RWPE2 (cell line): Measurements from ENCODE around the gene TRIM7.
"Not testable (repeated sequence)": the region's sequence is repeated elsewhere in the genome, so short reads cannot be mapped to it uniquely, and the experiment has no call there.

ENCODE experiments used
- ATAC-seq: fragments of 200-7000 bp; cut with Tn5 transposase; 3 replicates; pipeline ENCODE4 v1.9.1; 2021; ENCODE audit warnings: low read depth
- DNase-seq: peaks from one replicate; pipeline ENCODE4 v3.0.0-alpha.2; 2020; ENCODE audit warnings: low spot score
- H3K27ac ChIP-seq: fragments of 450-650 bp; 2 replicates; pipeline ENCODE4 v1.5.1; 2017; ENCODE audit warnings: mild to moderate bottlenecking; ENCODE audit not compliant: poor library complexity, severe bottlenecking
- H3K27me3 ChIP-seq: fragments of 250-450 bp; sonication (Bioruptor Pico); 2 replicates; pipeline ENCODE4 v1.5.1; 2021; ENCODE audit warnings: mild to moderate bottlenecking, moderate library complexity; ENCODE audit not compliant: insufficient read depth, poor library complexity, severe bottlenecking
- H3K36me3 ChIP-seq: fragments of 250-450 bp; sonication (Bioruptor Pico); 2 replicates; pipeline ENCODE4 v1.5.1; 2020; ENCODE audit warnings: low read depth, mild to moderate bottlenecking, moderate library complexity
- H3K4me1 ChIP-seq: fragments of 250-450 bp; sonication (Bioruptor Pico); 2 replicates; pipeline ENCODE4 v1.5.1; 2021; ENCODE audit warnings: mild to moderate bottlenecking, moderate library complexity; ENCODE audit not compliant: insufficient read depth, poor library complexity, severe bottlenecking
- H3K4me3 ChIP-seq: fragments of 250-450 bp; sonication (Bioruptor Pico); 2 replicates; pipeline ENCODE4 v1.5.1; 2021; ENCODE audit warnings: mild to moderate bottlenecking, moderate library complexity; ENCODE audit not compliant: severe bottlenecking
- H3K9me3 ChIP-seq: fragments of 250-450 bp; sonication (Bioruptor Pico); 2 replicates; pipeline ENCODE4 v1.5.1; 2021; ENCODE audit warnings: mild to moderate bottlenecking, moderate library complexity; ENCODE audit not compliant: severe bottlenecking
- CTCF ChIP-seq: fragments of 450-650 bp; IDR thresholded peaks from one replicate; pipeline ENCODE4 v1.5.1; 2017; ENCODE audit warnings: mild to moderate bottlenecking, moderate library complexity; ENCODE audit not compliant: poor library complexity, severe bottlenecking

TRIM7 gene

GRCh38 chr5:181212934-181213333 is 7.9 kb upstream of the TRIM7 start:
- Histone ChIP-seq H3K4me1 (peaks cover 2% of the 10 kb centered on the region), H3K27ac (no peak overlapping the region), H3K9me3 (no peaks in the 10 kb centered on the region), H3K27me3 (no peaks in the 10 kb centered on the region), H3K4me3 (no peak overlapping the region), H3K36me3 (no peaks in the 10 kb centered on the region)
- DNase-seq, result no peak
- ATAC-seq, result no peak
- TF ChIP-seq CTCF, result no peak

GRCh38 chr5:181212080-181212479 is 7.1 kb upstream of the TRIM7 start:
- no peaks in the 10 kb centered on the region for H3K27me3 ChIP-seq
- DNase-seq (no peak), ATAC-seq (no peak)
- no peaks in the 10 kb centered on the region for H3K9me3 ChIP-seq
- peaks cover 2% of the 10 kb centered on the region for H3K4me1 ChIP-seq
- no peak overlapping the region for H3K4me3 ChIP-seq
- no peak overlapping the region for H3K27ac ChIP-seq
- no peak for TF ChIP-seq CTCF
- no peaks in the 10 kb centered on the region for H3K36me3 ChIP-seq

- DNase-seq (no peak), ATAC-seq (no peak)
- H3K27ac ChIP-seq, result no peak overlapping the region
- no peak overlapping the region for H3K4me3 ChIP-seq
- TF ChIP-seq CTCF, result peak; percentile 33
- H3K27me3 ChIP-seq, result no peaks in the 10 kb centered on the region
- H3K36me3 ChIP-seq, result no peaks in the 10 kb centered on the region
- peaks cover 3% of the 10 kb centered on the region for H3K4me1 ChIP-seq
- no peaks in the 10 kb centered on the region for H3K9me3 ChIP-seq
Measured at GRCh38 chr5:181211208-181211607, 6.2 kb upstream of the TRIM7 start.

- DNase-seq, H3K4me1 ChIP-seq, H3K27me3 ChIP-seq, H3K9me3 ChIP-seq, ATAC-seq, H3K36me3 ChIP-seq, H3K4me3 ChIP-seq, H3K27ac ChIP-seq: not testable (repeated sequence)
Measured at GRCh38 chr5:181210698-181211097, 5.7 kb upstream of the TRIM7 start.

GRCh38 chr5:181210148-181210547 is 5.2 kb upstream of the TRIM7 start:
- not testable (repeated sequence) for H3K4me1 ChIP-seq, H3K9me3 ChIP-seq, H3K27ac ChIP-seq, ATAC-seq, H3K4me3 ChIP-seq, DNase-seq, H3K36me3 ChIP-seq, H3K27me3 ChIP-seq

- H3K4me3 ChIP-seq, H3K4me1 ChIP-seq, H3K36me3 ChIP-seq, ATAC-seq, DNase-seq, H3K9me3 ChIP-seq, H3K27ac ChIP-seq, H3K27me3 ChIP-seq: not testable (repeated sequence)
Measured at GRCh38 chr5:181209006-181209405, 4.0 kb upstream of the TRIM7 start.
